Loucy (cell line): ENCODE measurements around the gene DCPS.

Experiments used
- H2AFZ ChIP-seq: fragments of 200-600 bp; sonication (generic); 2 replicates; pipeline ENCODE4 v1.6.0; 2016; ENCODE audit warnings: antibody characterized with exemption, mild to moderate bottlenecking, low read length, moderate library complexity
- H3F3A ChIP-seq: fragments of 200-600 bp; 2 replicates; pipeline ENCODE4 v1.6.0; 2016; ENCODE audit warnings: antibody characterized with exemption, low read depth, mild to moderate bottlenecking
- H3K27me3 ChIP-seq: fragments of 200-600 bp; sonication (generic); 2 replicates; pipeline ENCODE4 v1.6.1; 2014; ENCODE audit warnings: low read length, mild to moderate bottlenecking; ENCODE audit not compliant: insufficient read depth, poor library complexity, severe bottlenecking
- H3K36me3 ChIP-seq: fragments of 200-600 bp; sonication (generic); 2 replicates; pipeline ENCODE4 v1.6.1; 2016; ENCODE audit warnings: low read length; ENCODE audit not compliant: insufficient read depth
- H3K4me1 ChIP-seq: fragments of 200-600 bp; sonication (generic); 2 replicates; pipeline ENCODE4 v1.5.1; 2014; ENCODE audit warnings: low read length, mild to moderate bottlenecking; ENCODE audit not compliant: insufficient read depth, poor library complexity, severe bottlenecking
- H3K4me2 ChIP-seq: fragments of 200-600 bp; sonication (generic); 2 replicates; pipeline ENCODE4 v1.6.0; 2014; ENCODE audit warnings: antibody characterized with exemption, low read length, low read depth, mild to moderate bottlenecking; ENCODE audit not compliant: poor library complexity, severe bottlenecking
- H3K4me3 ChIP-seq: fragments of 200-600 bp; sonication (generic); 2 replicates; pipeline ENCODE4 v1.5.1; 2014; ENCODE audit warnings: low read length, mild to moderate bottlenecking, mixed read lengths; ENCODE audit not compliant: poor library complexity, severe bottlenecking
- H3K79me2 ChIP-seq: fragments of 200-600 bp; sonication (generic); 2 replicates; pipeline ENCODE4 v1.6.1; 2014; ENCODE audit warnings: low read length; ENCODE audit not compliant: insufficient read depth
- H3K9ac ChIP-seq: fragments of 200-600 bp; sonication (generic); 2 replicates; pipeline ENCODE4 v1.6.0; 2014; ENCODE audit warnings: mild to moderate bottlenecking, low read depth, low read length, moderate library complexity; ENCODE audit not compliant: poor library complexity, severe bottlenecking
- H3K9me2 ChIP-seq: fragments of 200-600 bp; sonication (generic); replicated peaks from 2 replicates; pipeline ENCODE4 v1.6.1; 2016; ENCODE audit warnings: low read depth, low read length, mixed read lengths
- H3K9me3 ChIP-seq: fragments of 200-600 bp; sonication (generic); 2 replicates; pipeline ENCODE4 v1.6.1; 2014; ENCODE audit warnings: mild to moderate bottlenecking, antibody characterized with exemption, low read length, low read depth; ENCODE audit not compliant: insufficient read depth
- H4K20me1 ChIP-seq: fragments of 200-600 bp; sonication (generic); 2 replicates; pipeline ENCODE4 v1.6.0; 2014; ENCODE audit warnings: antibody characterized with exemption, low read length, mild to moderate bottlenecking; ENCODE audit not compliant: insufficient read depth, poor library complexity, severe bottlenecking
- CTCF ChIP-seq: fragments of 200-600 bp; sonication (generic); conservative IDR thresholded peaks from 2 replicates; pipeline ENCODE4 v1.5.1; 2014; ENCODE audit warnings: mild to moderate bottlenecking, antibody characterized with exemption, low read length
- EZH2phosphoT487 ChIP-seq: fragments of 200-600 bp; IDR thresholded peaks from 2 replicates; pipeline ENCODE4 v1.6.1; 2018; ENCODE audit warnings: antibody characterized with exemption, mild to moderate bottlenecking, moderate library complexity, borderline replicate concordance

The DCPS gene

GRCh38 chr11:126277322-126277721, 26.5 kb upstream of the DCPS start:
- Histone ChIP-seq H3K4me2 (no peak overlapping the region), H3K4me3 (no peak overlapping the region), H3K9ac (no peak overlapping the region), H3K27me3 (no peaks in the 10 kb centered on the region), H3F3A (no peaks in the 10 kb centered on the region), H3K9me3 (no peaks in the 10 kb centered on the region), H3K36me3 (peaks cover 8% of the 10 kb centered on the region; the same call in 1 of the 2 replicates), H3K4me1 (no peaks in the 10 kb centered on the region), H3K9me2 (no peaks in the 10 kb centered on the region), H4K20me1 (no peaks in the 10 kb centered on the region), H2AFZ (no peak overlapping the region), H3K79me2 (no peaks in the 10 kb centered on the region)
- TF ChIP-seq EZH2phosphoT487 (no peak), CTCF (no peak)

GRCh38 chr11:126277780-126278179, 26.1 kb upstream of the DCPS start:
- Histone ChIP-seq H2AFZ (no peak overlapping the region), H3F3A (no peaks in the 10 kb centered on the region), H3K4me1 (peaks cover 4% of the 10 kb centered on the region), H3K4me3 (no peak overlapping the region), H3K4me2 (no peak overlapping the region), H3K9ac (no peak overlapping the region), H3K27me3 (no peaks in the 10 kb centered on the region), H3K9me2 (no peaks in the 10 kb centered on the region), H3K9me3 (no peaks in the 10 kb centered on the region), H3K36me3 (peaks cover 8% of the 10 kb centered on the region; the same call in 1 of the 2 replicates), H4K20me1 (no peaks in the 10 kb centered on the region), H3K79me2 (no peaks in the 10 kb centered on the region)
- TF ChIP-seq EZH2phosphoT487 = no peak
- no peak for TF ChIP-seq CTCF

- H3K79me2 ChIP-seq = peaks cover 8% of the 10 kb centered on the region; the same call in 1 of the 2 replicates
- peaks cover 8% of the 10 kb centered on the region; the same call in 1 of the 2 replicates for H3K36me3 ChIP-seq
- H3K9me2 ChIP-seq = no peaks in the 10 kb centered on the region
- no peak overlapping the region for H3K9ac ChIP-seq
- H3K4me2 ChIP-seq = no peak overlapping the region
- H3K9me3 ChIP-seq = no peaks in the 10 kb centered on the region
- no peak for TF ChIP-seq EZH2phosphoT487
- no peak for TF ChIP-seq CTCF
- no peaks in the 10 kb centered on the region for H3K27me3 ChIP-seq
- no peak overlapping the region for H2AFZ ChIP-seq
- H3K4me3 ChIP-seq = no peak overlapping the region
- H4K20me1 ChIP-seq = no peaks in the 10 kb centered on the region
- H3F3A ChIP-seq = no peaks in the 10 kb centered on the region
- peaks cover 11% of the 10 kb centered on the region for H3K4me1 ChIP-seq
Measured at GRCh38 chr11:126279191-126279590, 24.7 kb upstream of the DCPS start.
